LNCAP (cell line): ENCODE results near the gene PRDM15.

ENCODE experiments used
- CTCF ChIP-seq: fragments of 450-650 bp; IDR thresholded peaks from 2 replicates; pipeline ENCODE4 v1.5.1; 2017; ENCODE audit warnings: mild to moderate bottlenecking

Gene PRDM15

GRCh38 chr21:41850085-41850484, 29.1 kb downstream of the PRDM15 start:
- TF ChIP-seq CTCF: no peak

GRCh38 chr21:41848958-41849580, 30.1 kb downstream of the PRDM15 start:
- no peak for TF ChIP-seq CTCF

GRCh38 chr21:41848533-41848932, 30.6 kb downstream of the PRDM15 start:
- TF ChIP-seq CTCF: no peak

- TF ChIP-seq CTCF: no peak
Observed at GRCh38 chr21:41847066-41847804, 31.9 kb downstream of the PRDM15 start.

GRCh38 chr21:41846536-41846935, 32.6 kb downstream of the PRDM15 start:
- TF ChIP-seq CTCF: no peak

GRCh38 chr21:41846033-41846317, 33.2 kb downstream of the PRDM15 start:
- TF ChIP-seq CTCF: no peak

- TF ChIP-seq CTCF: no peak
Observed at GRCh38 chr21:41845310-41846032, 33.7 kb downstream of the PRDM15 start.
